H1 (cell line): ENCODE data around the gene PIK3C2G.

Experiments used
- BRCA1 ChIP-seq: IDR thresholded peaks from 2 replicates; pipeline ENCODE4 v1.6.1; 2012; ENCODE audit warnings: low read depth, low read length, improper control_type of control experiment
- CHD1 ChIP-seq: IDR thresholded peaks from 2 replicates; pipeline ENCODE4 v1.6.1; 2012; ENCODE audit warnings: low read depth, low read length, improper control_type of control experiment
- CTCF ChIP-seq, 3 experiments: IDR thresholded peaks; 1 replicate in 2 of 3; 2 replicates in 1 of 3; pipeline versions ENCODE4 v1.5.1 to v1.6.1; 2011; ENCODE audit warnings: low read length in 3 of 3, mild to moderate bottlenecking in 3 of 3, inconsistent platforms in 2 of 3, low read depth in 1 of 3, moderate library complexity in 1 of 3; ENCODE audit not compliant: insufficient read depth in 1 of 3; ENCODE audit errors: control extremely low read depth in 1 of 3
- JUND ChIP-seq: IDR thresholded peaks from 2 replicates; pipeline ENCODE4 v1.6.1; 2011; ENCODE audit warnings: mild to moderate bottlenecking, improper control_type of control experiment, low read length
- RAD21 ChIP-seq, 2 experiments: IDR thresholded peaks in 1 of 2; conservative IDR thresholded peaks in 1 of 2; 2 replicates each; pipeline ENCODE4 v1.6.1; 2011; ENCODE audit warnings: low read depth in 2 of 2, low read length in 2 of 2, improper control_type of control experiment in 1 of 2, inconsistent platforms in 1 of 2, mild to moderate bottlenecking in 1 of 2, moderate library complexity in 1 of 2

GRCh38 chr12:18589316-18589715 is 328.0 kb downstream of the PIK3C2G start:
- peak in 1 of 3 experiments; percentile 23; a peak in 1 of 4 replicates for TF ChIP-seq CTCF (IDR thresholded peaks at IDR 0.05; ENCODE audit: control extremely low read depth in 1 of 3, insufficient read depth in 1 of 3, low read depth in 1 of 3, low read length in 3 of 3)
- TF ChIP-seq BRCA1: no peak
- no peak for TF ChIP-seq JUND
- no peak for TF ChIP-seq CHD1
- peak; percentile 25 to 30; a peak in 3 of 4 replicates for TF ChIP-seq RAD21 (IDR thresholded peaks at IDR 0.05 in 1 of 2, conservative IDR thresholded peaks at IDR 0.05 in 1 of 2; ENCODE audit: low read depth in 2 of 2, low read length in 2 of 2)
